Testis (tissue), 2 donors: ENCODE measurements around the gene PNO1.

ENCODE experiments used
- POLR2A ChIP-seq: fragments of 450-650 bp; IDR thresholded peaks from one replicate; pipeline ENCODE4 v1.6.1; 2017; ENCODE audit warnings: antibody characterized with exemption, mild to moderate bottlenecking, moderate library complexity
- TF ChIP-seq, protein P1 (sequence below), 3 experiments: fragments of 450-650 bp in 2 of 3; fragments of 200-600 bp in 1 of 3; sonication (generic) in 1 of 3; IDR thresholded peaks; one replicate each; pipeline ENCODE4 v1.5.1; 2016 to 2019; ENCODE audit warnings: antibody characterized with exemption in 3 of 3, mild to moderate bottlenecking in 2 of 3, moderate library complexity in 1 of 3

DNA sequence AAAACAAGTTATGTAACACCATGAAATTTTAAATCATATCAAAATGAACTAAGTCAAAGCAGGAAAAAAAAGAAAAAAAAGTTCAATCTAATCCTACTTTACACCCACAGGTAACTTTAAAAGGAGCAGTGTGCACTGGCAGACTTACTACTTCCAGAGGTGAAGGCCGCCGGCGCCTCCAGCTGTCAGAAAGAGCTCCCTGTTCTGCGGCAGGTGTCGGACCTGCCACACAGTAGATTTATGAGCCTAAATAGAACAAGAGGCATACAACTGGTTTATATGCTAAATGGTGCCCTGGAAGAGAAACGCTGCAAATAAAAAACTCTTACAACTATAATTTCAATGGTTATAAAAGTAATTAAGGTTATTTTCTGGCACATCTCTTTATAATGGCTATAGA is 23.1 kb upstream of the PNO1 start:
- TF ChIP-seq, protein P1, sequence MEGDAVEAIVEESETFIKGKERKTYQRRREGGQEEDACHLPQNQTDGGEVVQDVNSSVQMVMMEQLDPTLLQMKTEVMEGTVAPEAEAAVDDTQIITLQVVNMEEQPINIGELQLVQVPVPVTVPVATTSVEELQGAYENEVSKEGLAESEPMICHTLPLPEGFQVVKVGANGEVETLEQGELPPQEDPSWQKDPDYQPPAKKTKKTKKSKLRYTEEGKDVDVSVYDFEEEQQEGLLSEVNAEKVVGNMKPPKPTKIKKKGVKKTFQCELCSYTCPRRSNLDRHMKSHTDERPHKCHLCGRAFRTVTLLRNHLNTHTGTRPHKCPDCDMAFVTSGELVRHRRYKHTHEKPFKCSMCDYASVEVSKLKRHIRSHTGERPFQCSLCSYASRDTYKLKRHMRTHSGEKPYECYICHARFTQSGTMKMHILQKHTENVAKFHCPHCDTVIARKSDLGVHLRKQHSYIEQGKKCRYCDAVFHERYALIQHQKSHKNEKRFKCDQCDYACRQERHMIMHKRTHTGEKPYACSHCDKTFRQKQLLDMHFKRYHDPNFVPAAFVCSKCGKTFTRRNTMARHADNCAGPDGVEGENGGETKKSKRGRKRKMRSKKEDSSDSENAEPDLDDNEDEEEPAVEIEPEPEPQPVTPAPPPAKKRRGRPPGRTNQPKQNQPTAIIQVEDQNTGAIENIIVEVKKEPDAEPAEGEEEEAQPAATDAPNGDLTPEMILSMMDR (IDR thresholded peaks at IDR 0.05) = no peak
- no peak for TF ChIP-seq POLR2A
